ENCODE data around the gene LRRC28.

- no peak for TF ChIP-seq POLR2A (IDR thresholded peaks at IDR 0.05; ENCODE audit: low read depth, low read length)
- TF ChIP-seq POLR2AphosphoS5 (IDR thresholded peaks at IDR 0.05; ENCODE audit: low read depth, low read length), result no peak
- TF ChIP-seq SPI1 (IDR thresholded peaks at IDR 0.05; ENCODE audit: low read depth, low read length), result no peak
Observed at GRCh38 chr15:99409097-99409473, 157.8 kb downstream of the LRRC28 start.
